Renal cortical epithelial cell (primary cell): ENCODE measurements around the gene FBXO9. TPM values are rescaled to one million over a fixed set of nuclear protein-coding genes. Genes with fewer than 3 reads are reported as not detected.
"Not testable (repeated sequence)": the region's sequence is repeated elsewhere in the genome, so short reads cannot be mapped to it uniquely, and the experiment has no call there.

ENCODE experiments used
- DNase-seq: peaks from one replicate; pipeline ENCODE4 v3.0.0-alpha.2; 2011; ENCODE audit warnings: low read depth
- total RNA-seq: library from RNA; depleted of rRNA; stranded (reverse); fragments of >200 nt; gene quantifications from 2 replicates; pipeline ENCODE4 v1.2.3, GENCODE V29; 2014

FBXO9 gene
- total RNA-seq, 1 donor from 2014 or later, result 58.4 TPM

- DNase-seq, result no peak
These were observed 19.1 kb upstream of the FBXO9 start for GRCh38 chr6:53045891-53046673.

DNA sequence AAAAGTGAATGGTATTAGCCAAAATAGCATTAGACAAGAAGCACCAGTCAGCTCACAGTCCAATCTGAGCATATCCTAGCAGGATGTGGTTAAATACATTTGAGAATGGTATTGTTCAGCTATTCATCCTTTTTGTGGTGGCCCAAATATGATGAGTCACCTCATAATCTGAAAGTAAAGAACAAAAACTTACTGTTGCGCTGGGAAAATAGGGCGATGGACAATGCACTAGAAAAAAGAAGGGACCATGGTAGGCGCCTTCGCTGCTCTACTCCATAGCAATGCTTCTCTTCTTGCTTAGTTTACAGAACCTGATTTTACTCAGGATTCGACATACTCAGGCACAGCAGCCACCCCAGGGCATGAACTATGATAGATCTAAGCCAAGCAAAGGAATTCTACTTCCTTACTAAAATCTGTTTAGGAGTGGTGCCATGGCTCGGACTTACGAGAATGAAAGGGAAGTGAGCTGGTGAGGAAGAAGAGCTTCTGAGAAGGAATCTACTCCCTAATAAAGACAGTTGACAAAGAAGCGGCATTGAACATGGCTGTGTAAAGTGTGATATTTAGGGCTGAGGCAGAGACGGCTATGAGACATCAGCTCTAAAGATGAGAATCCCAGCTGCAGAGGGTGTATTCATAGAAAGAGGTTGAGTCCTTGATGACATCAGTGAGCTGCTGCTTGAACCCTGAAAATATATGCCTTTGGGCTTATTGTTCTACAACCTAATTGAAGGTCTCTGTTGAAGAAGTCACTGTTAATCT is 16.6 kb upstream of the FBXO9 start:
- no peak for DNase-seq

- no peak for DNase-seq
These were observed 15.8 kb upstream of the FBXO9 start for GRCh38 chr6:53049415-53049814.

- DNase-seq, result not testable (repeated sequence)
These were observed 13.1 kb upstream of the FBXO9 start for GRCh38 chr6:53052152-53052551.

- no peak for DNase-seq
These were observed 10.7 kb upstream of the FBXO9 start for GRCh38 chr6:53054532-53054931.

GRCh38 chr6:53055873-53056272 is 9.3 kb upstream of the FBXO9 start:
- DNase-seq, result no peak

DNA sequence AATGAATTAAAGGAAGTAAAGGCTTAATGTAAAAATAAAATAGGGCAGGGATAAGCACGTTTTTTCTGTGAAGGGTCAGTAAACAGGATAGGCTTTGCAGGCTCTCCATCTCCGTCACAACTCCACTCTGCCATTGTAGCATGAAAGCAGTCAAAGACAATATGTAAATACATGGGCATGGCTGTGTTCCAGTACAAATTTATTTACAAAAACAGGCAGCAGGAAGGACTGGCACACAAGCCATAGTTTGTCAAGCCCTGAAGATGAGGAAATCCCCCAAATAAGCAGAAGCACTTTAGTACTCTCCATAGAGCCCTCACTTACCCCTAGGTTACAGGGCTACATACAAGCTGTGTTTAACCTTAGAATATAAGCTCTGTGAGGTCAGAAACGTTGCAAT is 8.9 kb upstream of the FBXO9 start:
- no peak for DNase-seq

- no peak for DNase-seq
These were observed 6.6 kb upstream of the FBXO9 start for GRCh38 chr6:53058388-53059195.

DNA sequence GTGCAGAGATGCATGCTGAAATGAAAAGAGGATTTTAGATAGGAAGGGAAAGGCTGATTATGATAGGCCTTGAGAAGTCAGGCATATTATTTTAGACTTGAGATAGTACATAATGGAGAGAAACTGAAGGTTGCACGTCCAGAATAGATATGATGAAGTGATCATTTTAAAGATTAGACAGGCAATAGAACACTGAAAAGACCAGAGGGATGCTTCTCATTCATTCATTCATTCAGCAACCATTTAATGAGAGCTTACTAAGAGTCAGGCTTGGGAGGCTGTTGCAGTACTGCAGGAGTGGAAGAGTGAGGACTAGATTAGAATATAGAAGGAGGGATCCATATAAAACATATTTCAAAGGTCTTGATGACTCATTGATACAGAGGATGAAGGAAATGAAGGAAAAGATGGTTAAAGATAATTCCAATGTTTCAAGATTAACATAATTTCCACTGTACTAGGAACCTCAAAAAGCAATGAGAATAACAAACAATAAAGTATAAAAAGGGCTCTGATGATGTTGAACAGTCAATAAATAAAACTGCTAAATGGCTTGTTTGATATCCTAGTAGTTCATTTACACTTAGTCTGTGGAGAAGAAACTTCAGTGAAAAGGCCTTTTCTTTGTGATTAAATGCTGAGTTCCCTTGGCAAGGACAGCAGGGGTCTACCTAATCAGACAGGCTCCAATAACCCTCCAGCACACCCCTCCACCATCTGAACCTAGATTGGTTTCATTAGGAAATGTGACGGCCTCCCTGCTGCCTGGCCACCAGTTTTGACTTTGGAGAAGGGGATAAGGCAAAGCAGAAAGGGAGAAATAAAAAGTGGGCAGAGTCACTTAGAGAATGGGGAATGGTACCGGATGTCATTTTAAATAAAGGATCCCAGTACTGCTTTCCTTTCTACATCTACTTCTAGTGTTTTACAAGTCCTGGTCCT is 5.3 kb upstream of the FBXO9 start:
- no peak for DNase-seq

DNA sequence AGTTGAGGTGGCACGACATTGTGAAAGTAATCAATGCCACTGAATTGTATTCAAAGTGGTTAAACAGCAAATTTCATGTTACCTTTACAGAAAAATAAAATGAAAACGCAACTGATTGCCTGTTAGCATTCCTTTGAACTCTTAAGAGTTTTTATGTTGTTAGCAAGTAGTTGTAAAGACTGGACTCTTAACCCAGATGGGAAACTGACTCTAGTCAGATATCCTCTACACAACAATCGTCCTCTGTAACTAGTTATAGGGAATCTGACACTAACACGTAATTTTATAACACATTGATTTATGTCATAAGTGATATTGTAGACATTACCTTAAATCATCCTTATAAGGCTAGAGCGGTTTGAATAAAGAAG is 3.0 kb upstream of the FBXO9 start:
- DNase-seq, result no peak

GRCh38 chr6:53064255-53064654 is 949 bp upstream of the FBXO9 start:
- not testable (repeated sequence) for DNase-seq

- DNase-seq, result peak; percentile 98
These were observed 408 bp upstream of the FBXO9 start for GRCh38 chr6:53064726-53065265.

GRCh38 chr6:53066077-53066417 is 843 bp downstream of the FBXO9 start:
- DNase-seq, result no peak

DNA sequence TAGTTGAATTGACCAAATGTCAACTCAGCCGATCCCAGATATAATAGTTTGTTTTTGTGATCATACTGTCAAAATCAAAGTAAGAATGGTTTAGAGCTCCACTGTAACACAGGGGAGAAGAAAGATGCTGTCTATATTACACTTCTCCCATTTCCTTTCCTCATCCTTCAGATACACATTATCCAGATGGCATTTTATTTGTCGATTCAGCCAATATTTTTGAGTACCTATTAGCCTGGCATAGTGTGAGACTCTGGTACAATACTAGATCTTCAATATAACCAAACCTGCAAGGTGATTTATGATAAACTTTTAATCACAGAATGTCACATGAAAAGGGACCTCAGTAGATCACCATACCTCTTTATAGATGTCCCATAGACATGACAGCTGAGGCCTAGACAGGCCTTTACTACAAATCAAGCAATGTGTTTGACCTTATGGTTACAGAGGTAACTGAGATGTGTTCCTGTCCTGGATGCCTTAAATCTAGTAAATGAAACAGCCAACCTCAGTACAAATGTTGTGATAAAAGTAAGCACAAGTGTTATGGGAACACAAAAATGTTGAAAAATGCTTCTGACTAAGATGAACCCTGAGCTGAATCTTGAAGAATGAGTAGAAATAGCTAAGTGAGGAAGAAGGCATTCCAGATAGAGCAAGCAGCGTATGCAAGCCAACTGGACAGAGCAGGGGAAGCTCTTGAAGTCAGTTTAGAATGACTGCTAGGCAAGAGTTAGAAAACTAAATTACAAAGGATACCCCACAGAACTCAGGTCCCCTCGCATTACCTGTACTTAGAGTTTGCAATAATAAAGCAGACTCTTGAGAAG is 1.9 kb downstream of the FBXO9 start:
- no peak for DNase-seq

DNA sequence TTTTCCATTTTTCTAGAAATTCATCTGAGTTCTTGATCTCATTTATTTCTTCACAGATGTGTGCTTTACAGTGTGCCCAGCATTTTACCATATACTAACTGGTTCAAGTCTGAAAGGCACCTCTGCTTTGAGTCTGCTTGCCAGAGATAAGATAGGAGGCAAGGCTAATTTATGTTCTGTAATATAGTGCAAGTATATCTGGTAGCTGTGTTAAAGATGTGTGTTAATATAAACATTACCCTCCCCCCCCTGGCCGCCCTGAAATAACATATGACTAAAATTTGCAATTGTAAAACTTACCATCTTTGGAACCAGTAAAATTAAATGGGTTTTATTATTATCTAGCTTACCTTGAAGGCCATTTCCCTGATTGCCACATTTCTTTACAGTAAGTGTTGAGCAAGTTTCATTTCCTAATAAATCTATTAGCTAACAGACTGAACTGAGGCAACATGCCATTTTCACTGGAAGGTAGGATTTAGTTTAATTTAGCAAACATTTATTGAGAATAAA is 2.7 kb downstream of the FBXO9 start:
- DNase-seq, result no peak

- no peak for DNase-seq
These were observed 4.2 kb downstream of the FBXO9 start for GRCh38 chr6:53069427-53069826.

DNA sequence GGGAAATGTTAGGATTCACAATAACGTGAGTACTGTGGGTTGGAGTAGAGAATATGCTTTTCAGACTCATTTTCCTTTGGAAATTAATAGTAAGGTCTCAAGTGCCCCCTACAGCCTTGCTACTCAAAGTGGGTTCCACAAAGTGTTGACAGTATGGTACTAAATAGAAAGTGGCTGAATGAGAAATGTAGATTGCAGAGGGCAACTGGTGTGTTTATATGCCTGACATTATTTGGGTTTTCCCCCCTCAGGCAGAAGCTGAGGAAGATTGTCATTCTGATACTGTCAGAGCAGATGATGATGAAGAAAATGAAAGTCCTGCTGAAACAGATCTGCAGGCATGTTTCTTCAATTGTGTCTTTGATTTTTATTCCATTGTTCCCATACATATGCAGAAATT is 5.6 kb downstream of the FBXO9 start:
- DNase-seq, result no peak

GRCh38 chr6:53074347-53074746 is 9.1 kb downstream of the FBXO9 start:
- DNase-seq, result no peak

DNA sequence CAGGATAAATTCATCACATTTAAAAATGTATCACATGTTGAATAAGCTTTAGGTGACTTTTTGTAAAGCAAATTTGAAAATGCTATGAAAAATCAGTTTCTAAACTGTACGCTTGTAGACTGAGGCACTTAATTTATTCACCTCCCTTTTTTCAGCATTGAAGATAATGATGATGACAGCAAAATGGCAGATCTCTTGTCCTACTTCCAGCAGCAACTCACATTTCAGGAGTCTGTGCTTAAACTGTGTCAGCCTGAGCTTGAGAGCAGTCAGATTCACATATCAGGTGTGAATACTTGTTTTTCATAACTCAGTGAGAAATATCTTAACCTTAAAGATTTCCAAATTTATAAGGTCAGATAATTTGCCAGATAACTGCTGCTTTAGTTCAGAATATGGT is 15.6 kb downstream of the FBXO9 start:
- DNase-seq, result no peak

- no peak for DNase-seq
These were observed 21.1 kb downstream of the FBXO9 start for GRCh38 chr6:53086302-53086701.
